Activated naive CD8-positive, alpha-beta T cell treated with anti-CD3 and anti-CD28 coated beads, Interleukin-2, amount 50 U/mL, for 16 hours (primary cell): ENCODE measurements around the gene SLC38A2.

Source experiments
- DNase-seq: peaks from one replicate; pipeline ENCODE4 v3.0.0-alpha.2; 2020; ENCODE audit warnings: low read depth, low spot score

SLC38A2 gene

GRCh38 chr12:46395388-46395787 lies 22.8 kb upstream of the SLC38A2 start:
- no peak for DNase-seq

- DNase-seq = no peak
Observed at GRCh38 chr12:46391630-46392029, 19.1 kb upstream of the SLC38A2 start.

GRCh38 chr12:46390881-46391280 lies 18.3 kb upstream of the SLC38A2 start:
- DNase-seq = no peak

GRCh38 chr12:46390304-46390703 lies 17.7 kb upstream of the SLC38A2 start:
- DNase-seq = no peak

- DNase-seq = no peak
Observed at GRCh38 chr12:46389031-46389616, 16.6 kb upstream of the SLC38A2 start.

GRCh38 chr12:46388427-46389021 lies 16.0 kb upstream of the SLC38A2 start:
- no peak for DNase-seq

GRCh38 chr12:46387670-46388069 lies 15.1 kb upstream of the SLC38A2 start:
- no peak for DNase-seq

GRCh38 chr12:46386877-46387629 lies 14.5 kb upstream of the SLC38A2 start:
- DNase-seq = no peak

- DNase-seq = no peak
Observed at GRCh38 chr12:46386360-46386867, 13.8 kb upstream of the SLC38A2 start.

GRCh38 chr12:46385438-46385837 lies 12.9 kb upstream of the SLC38A2 start:
- no peak for DNase-seq

- DNase-seq = no peak
Observed at GRCh38 chr12:46384451-46385309, 12.1 kb upstream of the SLC38A2 start.

- DNase-seq = peak; percentile 37
Observed at GRCh38 chr12:46383654-46384450, 11.3 kb upstream of the SLC38A2 start.

GRCh38 chr12:46382964-46383653 lies 10.5 kb upstream of the SLC38A2 start:
- DNase-seq = peak; percentile 89

- DNase-seq = no peak
Observed at GRCh38 chr12:46382408-46382963, 9.9 kb upstream of the SLC38A2 start.

GRCh38 chr12:46380881-46381280 lies 8.3 kb upstream of the SLC38A2 start:
- DNase-seq = no peak

- no peak for DNase-seq
Observed at GRCh38 chr12:46380022-46380796, 7.6 kb upstream of the SLC38A2 start.

GRCh38 chr12:46379352-46379751 lies 6.8 kb upstream of the SLC38A2 start:
- no peak for DNase-seq

GRCh38 chr12:46378530-46378929 lies 6.0 kb upstream of the SLC38A2 start:
- no peak for DNase-seq

GRCh38 chr12:46377678-46378077 lies 5.1 kb upstream of the SLC38A2 start:
- no peak for DNase-seq
